Sigmoid colon (tissue), 4 donors: ENCODE results near the gene PNPT1.

Source experiments
- CTCF ChIP-seq, 4 experiments: fragments of 450-650 bp in 3 of 4; fragments of 200-600 bp in 1 of 4; IDR thresholded peaks; one replicate each; pipeline ENCODE4 v1.5.1; 2016 to 2019; ENCODE audit warnings: antibody characterized with exemption in 4 of 4, mild to moderate bottlenecking in 3 of 4, moderate library complexity in 2 of 4
- EP300 ChIP-seq, 4 donors: sonication (generic); formaldehyde crosslinking; IDR thresholded peaks; one replicate each; pipeline ENCODE4 v1.6.1; 2017; ENCODE audit warnings: antibody characterized with exemption in 4 of 4
- POLR2A ChIP-seq, 2 donors: fragments of 450-650 bp; IDR thresholded peaks; one replicate each; pipeline ENCODE4 v1.6.1; 2016; ENCODE audit warnings: antibody characterized with exemption in 2 of 2, mild to moderate bottlenecking in 2 of 2, moderate library complexity in 2 of 2
- POLR2AphosphoS5 ChIP-seq, 4 donors: sonication (generic); formaldehyde crosslinking; IDR thresholded peaks; one replicate each; pipeline ENCODE4 v1.6.1; 2017; ENCODE audit warnings: antibody characterized with exemption in 4 of 4

GRCh38 chr2:55732854-55733253, 39.2 kb upstream of the PNPT1 start:
- TF ChIP-seq CTCF (IDR thresholded peaks at IDR 0.05) (no peak), POLR2A (IDR thresholded peaks at IDR 0.05) (no peak), EP300 (IDR thresholded peaks at IDR 0.05) (no peak), POLR2AphosphoS5 (IDR thresholded peaks at IDR 0.05) (no peak)
